T1000 (cell line): Measurements from ENCODE around the gene CRHR1.

ENCODE experiments used
- DNase-seq: peaks from one replicate; lab custom pipeline; 2025; ENCODE audit warnings: mixed read lengths; lab: John Stamatoyannopoulos, UW

The CRHR1 gene

DNA sequence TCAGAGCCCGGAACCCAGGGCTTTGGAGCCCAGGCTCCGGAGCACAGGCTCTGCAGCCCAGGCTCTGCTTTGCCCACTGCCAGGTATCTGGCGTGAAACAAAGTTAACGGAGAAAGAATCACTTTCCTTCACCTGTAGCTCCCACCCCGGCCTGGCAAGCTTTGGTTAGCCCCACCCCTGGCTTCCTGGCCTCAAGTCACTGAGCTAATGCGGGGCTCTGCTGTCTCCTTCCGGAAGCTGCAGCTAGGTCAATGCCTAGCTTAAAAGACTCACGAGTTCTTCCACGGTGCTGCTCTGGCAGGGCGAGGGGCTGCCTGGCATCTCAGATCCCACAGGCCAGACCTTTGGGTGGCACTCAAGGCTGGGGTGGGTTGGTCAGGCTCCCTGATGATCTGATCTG, 39.5 kb downstream of the CRHR1 start:
- DNase-seq, result no peak

DNA sequence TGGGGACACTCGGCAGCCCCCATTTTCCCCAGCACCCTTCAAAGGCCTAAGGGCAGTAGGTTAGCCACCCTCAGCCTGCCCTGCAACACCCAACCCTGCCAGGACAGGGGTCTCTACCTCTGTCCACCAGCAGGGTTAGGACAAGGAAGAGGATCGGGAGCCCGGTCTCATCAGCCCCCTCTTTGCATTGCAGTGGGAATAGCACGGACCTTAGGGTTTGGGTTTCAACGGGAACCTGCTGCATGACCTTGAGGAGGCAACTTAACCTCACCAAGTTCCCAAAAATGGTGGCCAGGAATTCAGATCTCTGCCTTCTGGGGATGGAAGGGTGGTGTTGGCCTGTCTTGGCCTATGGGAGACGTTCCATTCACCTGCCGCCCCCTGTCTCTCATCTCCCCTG, 40.4 kb downstream of the CRHR1 start:
- no peak for DNase-seq

DNA sequence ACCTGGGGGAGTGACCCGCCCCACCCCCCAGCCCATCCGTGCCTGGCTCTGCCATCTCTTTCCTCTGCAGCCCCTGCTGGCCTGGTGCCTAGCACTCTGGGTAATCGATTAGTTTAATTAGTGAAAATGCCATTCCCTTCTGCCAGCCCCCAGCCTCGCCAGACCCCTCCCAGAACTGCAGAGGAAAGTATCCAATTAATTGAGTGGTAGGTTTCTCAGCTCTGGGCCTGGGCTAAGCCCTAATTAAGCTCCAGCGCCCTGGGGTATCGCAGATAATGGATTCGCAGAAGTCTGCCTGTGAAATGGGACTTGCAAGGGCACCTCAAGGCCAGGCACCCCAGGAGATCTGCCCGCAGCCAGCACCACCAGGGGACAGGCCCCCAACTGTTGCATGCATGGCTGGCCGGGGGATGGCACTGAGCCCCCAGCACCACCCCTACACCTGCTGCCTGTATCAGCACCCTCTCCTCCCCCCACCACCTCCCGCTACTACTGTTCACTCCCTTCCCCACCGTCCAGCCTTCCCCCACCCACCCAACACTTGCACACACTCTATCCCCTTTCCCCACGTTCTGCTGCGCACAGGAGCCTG, 40.9 kb downstream of the CRHR1 start:
- no peak for DNase-seq

DNA sequence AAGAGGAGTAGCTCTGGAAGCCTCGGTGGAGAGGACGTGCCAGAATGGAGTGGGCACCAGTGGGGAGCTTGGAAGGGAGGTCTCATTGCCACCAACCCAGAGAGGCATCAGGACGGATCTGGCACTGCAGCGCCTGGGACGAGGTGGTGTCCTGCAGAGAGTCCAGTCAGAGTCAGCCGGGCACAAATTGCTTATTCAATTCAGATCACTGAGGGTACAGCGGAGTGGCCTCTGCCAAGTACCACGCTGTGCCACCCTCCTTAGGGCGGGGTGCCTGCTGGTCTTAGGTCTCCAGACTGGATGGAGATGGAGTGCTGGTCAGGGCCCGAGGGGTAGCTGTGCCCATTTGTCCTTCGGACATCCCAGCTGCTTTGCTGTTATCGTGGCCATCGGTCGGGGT, 41.7 kb downstream of the CRHR1 start:
- no peak for DNase-seq

DNA sequence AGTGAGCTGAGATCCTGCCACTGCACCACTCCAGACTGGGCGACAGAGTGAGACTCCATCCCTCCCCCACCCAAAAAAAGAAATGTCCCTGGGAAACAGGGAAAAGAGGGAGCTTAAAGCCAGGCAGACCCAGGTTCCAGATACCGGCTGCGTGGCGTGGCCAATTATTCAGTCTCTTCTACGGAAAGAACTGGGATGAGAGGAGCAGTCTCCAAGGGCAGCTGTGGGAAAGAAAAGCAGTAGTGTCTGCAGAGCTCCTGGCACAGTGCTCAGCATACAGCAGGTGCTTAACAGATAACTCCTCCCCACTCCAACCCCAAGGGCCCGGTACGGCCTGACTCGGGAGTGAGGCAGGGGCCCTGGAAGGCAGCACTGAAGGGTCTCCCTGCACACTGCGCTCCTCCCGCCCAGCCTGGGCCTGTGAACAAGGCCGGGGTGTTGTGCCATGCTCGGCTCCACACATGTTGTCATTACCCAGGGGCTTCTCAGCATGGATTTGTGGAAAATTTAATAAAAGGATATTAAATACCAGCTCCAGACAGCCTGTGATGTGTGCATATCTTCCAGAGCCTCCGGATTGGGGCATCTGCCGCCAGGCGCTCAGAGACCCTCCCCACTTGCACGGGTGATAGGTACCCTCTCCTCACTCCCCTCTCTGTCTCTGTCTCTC, 42.9 kb downstream of the CRHR1 start:
- no peak for DNase-seq

DNA sequence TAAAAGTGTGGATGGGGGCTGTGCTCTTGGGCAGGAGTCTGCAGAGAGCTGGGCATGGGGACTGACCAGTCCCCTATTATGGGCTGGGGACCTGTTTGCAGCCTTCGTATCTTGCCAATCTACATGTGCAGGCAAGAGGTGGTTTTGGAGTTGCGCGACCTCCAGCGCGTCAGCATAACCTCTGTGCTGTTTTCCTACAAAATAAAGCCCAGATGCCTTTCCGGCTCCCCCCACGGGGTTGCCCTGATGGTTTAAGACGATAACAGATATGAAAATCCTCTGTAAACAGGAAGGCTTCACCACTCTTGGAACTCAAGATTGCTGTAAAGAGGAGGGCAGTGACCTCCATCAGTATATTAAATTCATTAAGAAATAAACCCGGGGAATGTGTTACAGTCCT, 44.1 kb downstream of the CRHR1 start:
- DNase-seq, result no peak

DNA sequence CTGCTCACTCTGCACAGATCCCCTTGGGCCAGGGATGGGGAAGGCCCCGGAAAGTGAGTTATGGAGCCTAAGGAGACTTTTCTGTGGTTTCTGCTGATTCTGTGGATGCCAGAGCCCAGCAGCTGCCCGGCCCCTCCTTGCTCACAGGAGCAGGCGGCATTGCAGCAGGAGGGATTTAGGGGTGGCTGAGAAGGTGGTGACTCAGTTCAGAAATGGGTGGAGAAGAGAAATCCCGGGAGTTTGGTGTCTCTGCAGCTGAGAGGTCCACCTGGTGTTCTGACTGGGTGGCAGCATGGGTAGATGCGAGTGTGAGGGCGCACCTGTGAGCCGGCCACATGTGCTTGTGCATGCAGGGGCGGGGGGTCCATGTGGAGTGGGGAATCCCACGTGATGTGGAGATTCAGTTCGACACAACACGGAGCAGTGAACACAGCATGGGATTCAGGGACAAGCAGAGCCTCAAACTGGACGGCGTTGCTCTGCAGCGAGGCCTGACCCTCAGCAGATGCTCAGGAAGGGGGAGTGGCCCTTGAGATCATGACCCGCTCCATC, 44.5 kb downstream of the CRHR1 start:
- no peak for DNase-seq

DNA sequence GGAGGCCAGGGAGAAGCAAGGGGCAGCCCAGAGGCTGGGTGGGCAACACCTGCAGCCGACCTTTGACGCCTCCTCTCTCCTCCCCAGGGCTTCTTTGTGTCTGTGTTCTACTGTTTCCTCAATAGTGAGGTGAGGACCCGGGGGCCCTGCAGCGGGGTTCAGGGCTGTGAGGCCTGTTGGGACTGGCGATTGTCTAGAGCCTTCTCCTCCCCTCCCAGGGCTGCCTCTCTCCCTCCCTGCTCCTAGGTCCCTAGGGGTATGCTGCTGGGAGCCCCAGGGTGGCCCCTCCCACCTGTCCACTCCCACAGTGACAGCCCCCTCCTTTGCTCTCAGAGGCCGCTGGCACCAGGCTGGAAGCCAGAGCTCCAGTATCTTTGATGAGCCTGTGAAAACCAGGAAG, 49.8 kb downstream of the CRHR1 start:
- no peak for DNase-seq

DNA sequence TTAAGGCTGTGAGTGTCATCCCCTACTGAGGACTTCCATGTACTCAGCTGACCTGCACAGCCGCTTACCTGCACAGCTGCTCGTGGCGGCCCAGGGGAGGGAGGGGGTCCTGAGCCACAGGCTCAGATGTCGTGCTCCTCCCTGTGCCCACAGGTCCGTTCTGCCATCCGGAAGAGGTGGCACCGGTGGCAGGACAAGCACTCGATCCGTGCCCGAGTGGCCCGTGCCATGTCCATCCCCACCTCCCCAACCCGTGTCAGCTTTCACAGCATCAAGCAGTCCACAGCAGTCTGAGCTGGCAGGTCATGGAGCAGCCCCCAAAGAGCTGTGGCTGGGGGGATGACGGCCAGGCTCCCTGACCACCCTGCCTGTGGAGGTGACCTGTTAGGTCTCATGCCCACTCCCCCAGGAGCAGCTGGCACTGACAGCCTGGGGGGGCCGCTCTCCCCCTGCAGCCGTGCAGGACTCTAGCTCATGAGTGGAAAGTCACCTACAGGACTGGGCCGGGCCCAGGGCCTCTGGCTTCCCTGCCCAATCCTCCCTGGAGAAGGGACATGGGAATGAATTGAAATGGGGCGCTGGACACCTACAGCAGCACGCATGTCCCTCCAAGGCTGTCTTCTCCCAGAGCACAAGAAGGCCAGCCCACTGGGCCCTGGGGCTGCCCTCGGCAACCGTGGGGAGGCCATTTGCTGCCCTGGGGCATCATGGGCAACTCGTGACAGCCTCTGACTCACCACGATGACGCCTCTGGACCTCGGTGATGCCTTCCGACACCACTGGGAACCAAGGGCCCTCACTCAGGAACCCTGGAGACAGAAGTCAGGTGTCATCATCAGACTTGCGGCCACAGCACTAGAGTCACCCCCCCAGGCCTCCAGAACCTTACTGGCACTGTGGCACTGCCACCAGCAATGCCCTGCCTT, 50.6 kb downstream of the CRHR1 start:
- no peak for DNase-seq

DNA sequence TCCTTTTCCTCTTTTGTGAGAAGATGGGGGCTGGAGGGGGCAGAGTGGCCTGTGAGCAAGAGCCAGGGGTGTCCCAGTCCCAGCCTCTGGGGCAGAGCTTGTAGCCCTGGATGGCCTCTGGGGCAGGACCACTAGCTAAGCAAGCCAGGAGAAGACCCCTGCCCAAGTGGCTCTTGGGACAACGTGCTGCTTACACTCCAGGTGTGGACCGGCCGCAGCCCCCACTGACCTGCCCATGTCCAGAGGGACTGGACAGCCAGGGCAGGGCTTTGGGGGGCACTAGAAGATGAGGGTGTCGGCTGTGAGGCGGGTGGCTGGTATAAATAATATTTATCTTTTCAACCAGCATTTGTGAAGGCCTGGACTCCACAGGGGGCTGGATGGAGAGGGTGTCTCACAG, 51.4 kb downstream of the CRHR1 start:
- no peak for DNase-seq

DNA sequence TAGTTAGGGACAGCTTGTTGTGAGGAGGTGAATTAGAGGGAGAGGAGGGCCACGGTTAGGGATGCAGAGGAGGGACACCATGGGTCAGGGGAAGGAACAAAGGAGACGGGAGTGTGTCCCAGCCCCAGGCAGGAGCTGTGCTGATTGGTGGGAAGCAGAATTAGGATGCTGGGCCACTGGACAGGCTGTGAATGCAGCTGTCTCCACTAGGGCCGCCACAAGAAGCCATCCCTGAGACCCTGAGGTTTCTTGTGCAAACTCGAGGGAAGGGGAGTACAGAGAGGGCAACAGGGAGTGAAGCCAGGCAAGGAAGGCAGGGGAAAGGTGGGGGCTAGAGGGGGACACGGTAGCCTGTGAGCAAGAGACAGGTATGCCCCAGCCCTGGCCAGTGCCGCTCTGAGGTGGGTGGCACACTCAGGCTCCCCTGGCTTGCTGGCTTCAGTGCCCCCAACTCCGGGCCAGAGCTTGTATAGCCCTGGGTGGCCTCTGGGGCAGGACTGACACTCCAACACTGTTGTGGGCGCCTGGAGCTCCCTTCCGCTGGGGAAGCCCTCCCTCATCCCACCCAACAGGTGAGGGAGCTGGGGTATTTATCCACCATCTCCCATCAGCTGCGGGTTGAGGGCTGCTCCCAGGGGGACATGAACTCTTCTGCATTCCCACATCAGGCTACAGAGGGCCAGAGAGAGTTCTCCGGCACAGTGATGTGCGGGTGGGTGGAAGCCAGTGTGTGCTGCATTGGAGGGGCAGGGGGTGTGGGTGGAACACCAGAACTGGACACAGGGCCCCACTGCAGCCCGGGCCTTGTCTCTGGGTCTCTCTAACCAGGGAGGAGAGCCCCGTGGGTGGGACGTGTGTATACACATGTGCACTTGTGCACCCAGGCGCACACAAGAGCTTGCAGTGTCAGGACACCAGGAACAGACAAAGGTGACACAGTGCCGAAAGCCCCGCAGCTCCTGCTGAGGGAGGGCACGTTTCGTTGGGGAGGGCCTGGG, 52.2 kb downstream of the CRHR1 start:
- DNase-seq, result no peak

DNA sequence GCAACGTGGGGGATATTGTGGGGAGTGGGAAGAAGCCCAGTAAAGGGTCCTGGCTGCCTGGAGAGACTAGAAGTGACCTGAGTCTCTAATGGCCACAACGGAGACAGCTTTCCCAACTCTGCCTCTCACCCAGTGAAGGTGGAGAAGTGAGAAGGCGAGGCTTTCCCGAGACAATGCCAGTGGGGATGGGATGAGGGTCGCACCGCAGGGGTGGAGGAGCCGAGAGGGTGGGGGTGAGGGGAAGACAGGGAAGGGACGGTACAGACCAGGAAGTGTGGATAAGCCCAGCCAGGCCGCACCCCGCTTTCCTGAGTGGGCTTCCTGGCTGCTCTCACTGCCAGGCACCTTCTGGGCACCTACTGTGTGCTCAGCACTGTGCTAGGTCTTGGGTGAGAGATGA, 53.1 kb downstream of the CRHR1 start:
- no peak for DNase-seq

DNA sequence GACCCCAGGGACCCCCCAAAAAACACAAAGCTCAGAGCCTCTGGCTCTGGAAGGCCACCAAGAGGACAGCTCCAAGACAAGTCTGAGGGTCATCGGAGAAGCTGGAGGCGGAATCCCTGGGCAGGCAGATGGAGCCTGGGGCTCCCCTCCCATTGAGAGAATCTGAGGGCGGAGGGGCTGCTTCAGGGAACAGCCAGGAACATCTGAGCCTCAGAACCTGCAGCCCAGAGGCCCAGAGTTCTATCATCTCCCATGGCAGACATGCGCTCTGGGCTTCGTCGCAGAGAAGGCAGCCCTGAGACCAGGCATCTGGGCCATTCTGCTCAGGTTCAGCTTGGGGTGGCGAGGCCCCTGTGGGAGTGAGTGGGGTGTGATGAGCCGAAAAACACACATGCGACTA, 53.5 kb downstream of the CRHR1 start:
- DNase-seq, result no peak

DNA sequence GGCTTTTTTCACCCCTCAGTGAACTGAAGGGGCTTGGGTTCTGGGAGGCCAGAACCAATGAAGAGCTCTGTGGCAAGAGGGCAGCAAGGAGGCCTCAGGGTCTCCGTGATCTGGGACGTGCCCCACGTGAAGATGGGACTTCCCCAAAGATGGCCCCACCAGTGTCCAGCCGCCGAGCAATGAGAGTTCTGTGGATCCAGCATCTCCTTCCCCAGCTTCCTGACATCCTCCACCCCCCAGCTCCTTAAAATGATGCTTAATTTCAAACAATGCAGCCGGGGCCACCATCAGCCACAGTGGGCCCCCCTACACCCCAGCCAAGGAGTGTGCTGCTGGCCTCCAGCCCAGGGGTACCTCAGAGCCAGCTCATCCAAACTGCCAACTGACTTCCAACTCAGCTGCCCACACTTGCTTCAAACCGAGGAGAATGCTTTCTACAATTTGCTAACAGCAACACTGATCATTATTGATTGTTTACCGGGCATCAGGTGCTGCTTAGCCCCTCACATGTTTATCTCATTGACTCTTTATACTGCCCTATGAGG, 54.7 kb downstream of the CRHR1 start:
- no peak for DNase-seq

DNA sequence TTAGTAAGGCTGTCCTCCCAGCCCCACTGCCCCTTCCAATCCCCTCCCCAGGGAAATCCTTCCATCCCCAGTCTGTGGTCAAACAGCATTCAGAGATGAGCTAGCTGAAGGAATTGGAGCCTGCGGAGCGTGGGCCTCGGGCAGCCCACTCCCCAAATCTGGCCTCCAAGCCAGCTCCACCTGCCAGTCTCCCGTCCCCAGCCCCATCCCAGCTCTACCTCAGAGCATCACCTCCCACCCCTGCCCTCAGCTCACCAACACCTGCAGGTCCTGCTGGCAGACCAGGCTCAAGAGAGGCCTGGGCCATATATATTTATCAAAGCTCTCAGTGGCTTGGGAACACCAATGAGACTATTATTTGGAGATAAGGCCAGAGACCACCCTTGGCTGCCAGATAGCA, 55.3 kb downstream of the CRHR1 start:
- DNase-seq, result no peak

DNA sequence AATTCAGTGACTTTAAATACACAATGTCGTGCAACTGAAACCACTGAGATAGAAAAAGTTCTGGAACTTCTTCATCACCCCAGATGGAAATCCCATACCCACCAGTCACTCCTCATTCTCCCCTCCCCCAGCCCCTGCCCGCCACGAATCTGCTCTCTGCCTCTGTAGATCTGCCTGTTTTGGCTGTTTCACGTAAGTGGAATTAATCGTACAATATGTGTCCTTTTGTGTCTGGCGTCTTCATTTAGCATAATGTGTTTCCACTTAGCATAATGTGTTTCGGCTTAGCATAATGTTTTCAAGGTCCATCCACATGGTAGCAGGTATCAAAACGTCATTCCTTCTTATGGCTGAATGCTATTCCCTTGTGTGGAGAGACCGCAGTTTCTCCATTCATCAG, 57.1 kb downstream of the CRHR1 start:
- DNase-seq, result no peak

DNA sequence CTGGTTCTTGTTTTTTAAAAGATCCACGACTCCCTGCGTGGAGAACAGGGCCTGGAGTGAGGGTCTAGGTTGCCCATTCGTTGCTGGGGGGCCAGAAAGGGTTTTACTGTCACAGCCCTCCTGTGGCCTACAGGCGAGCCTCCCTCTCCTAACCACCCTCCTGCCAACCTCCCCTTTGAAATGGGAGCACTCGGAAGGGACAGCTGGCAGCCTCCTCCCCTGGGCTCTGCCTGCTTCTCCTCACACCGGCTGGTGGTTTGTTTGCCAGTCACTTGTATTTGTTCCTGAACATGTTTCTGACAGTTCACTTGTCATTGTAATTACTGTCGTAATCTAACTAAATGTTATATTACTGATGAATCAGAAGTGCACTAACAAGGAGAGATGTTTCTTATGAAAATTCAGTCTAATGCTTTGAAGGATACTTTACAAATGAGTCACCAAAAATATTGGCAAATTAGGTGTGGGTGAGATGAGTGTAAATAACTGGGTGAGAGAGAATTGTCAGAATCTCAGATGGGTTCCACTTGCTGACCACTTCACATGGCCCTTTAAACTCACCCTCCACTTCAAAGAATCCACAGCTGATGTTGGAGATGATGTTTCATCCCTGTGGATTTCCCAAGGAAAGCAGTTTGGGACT, 57.9 kb downstream of the CRHR1 start:
- DNase-seq, result no peak

DNA sequence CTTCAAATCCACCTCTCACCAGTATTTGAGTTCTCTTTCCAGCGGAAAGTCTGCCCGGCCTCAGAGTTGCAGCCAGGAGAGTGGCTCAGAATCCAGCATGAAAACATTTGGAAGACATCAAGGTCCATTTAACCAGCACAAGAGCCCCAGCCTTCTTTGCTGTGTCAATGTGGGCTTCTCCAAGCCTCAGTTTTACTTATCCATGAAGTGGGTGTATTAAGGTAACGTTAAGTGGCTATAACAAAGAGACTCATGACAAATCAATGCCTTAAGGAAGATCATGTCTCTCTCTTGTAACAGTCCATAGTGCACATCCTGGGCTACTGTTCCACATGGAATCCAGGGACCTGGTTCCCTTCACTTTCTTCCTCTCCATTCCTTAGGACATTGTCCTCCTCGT, 59.6 kb downstream of the CRHR1 start:
- DNase-seq, result no peak

DNA sequence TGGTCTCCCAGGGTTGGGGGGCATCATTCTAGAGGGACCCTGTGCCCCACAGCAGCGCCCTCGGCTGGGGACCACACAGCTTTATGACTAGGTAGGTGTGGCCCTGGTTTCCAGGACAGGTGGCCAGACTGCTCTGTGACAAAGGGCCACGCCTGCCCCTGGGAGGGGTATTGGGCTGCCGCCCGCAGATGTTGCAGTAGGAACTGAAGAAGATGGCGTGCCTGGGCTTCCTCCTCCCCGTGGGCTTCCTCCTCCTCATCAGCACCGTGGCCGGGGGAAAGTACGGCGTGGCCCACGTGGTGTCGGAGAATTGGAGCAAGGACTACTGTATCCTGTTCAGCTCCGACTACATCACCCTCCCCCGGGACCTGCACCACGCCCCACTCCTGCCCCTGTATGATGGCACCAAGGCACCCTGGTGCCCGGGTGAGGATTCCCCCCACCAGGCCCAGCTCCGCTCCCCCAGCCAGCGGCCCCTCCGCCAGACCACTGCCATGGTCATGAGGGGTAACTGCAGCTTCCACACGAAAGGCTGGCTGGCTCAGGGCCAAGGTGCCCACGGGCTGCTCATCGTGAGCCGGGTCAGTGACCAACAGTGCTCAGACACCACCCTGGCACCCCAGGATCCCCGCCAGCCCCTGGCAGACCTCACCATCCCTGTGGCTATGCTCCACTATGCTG, 60.7 kb downstream of the CRHR1 start, which contains the start of gene SPPL2C:
SPPL2C (plus strand) TSS at position 187 of the 681 bp plus-strand sequence; CDS start at position 213, 26 bp downstream.
- no peak for DNase-seq
